ENCODE measurements around the gene FHOD1.

FHOD1 gene

GRCh38 chr16:67248401-67249177, 1.3 kb upstream of the FHOD1 start, which contains the start of gene SLC9A5:
TSS of gene SLC9A5 (plus strand) at chr16:67248979. CDS start at chr16:67249015, 36 bp downstream.
- peak; percentile 34 for DNase-seq

GRCh38 chr16:67248073-67248400, 756 bp upstream of the FHOD1 start:
- no peak for DNase-seq

DNA sequence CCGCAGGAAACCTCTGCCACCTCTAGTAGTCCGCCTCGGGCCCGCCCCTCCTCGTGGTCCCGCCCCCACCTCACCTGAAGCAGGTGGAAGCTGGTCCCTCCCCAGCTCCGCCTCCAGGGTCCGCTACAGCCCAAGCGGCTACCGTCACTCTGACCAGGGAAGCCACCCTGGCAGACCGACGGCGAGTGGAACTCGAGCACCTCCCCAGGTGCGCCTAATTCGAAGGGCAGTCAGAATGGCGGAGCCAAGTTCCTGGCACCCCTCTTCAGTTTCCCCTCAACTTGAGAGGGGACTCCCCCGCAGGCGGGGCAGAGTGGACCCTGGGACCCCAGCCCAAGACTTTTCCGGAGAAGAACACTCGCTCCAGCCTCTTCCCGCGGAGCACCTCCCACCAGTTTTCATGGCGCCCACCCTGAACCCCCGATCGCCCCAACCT, 507 bp downstream of the FHOD1 start:
- no peak for DNase-seq

GRCh38 chr16:67246081-67246755, 1.1 kb downstream of the FHOD1 start:
- peak; percentile 52 for DNase-seq

DNA sequence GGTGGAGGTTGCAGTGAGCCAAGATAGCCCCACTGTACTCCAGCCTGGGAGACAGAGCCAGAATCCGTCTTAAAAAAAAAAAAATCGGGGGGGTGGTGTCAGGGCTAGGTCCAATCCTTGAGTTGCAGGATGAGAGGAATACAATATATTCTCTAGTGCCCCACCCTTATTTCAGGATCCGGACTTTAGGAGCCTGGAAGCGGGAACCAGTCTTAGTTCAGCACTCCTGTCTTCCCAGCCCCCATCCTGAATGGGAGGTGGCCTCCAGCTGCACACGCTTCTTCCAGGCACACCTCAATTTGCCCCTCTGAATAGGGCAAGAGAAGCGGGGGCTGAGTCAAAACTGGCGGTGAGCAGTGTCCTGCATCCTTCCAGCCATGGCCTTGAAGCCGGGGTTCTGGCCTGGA, 1.6 kb downstream of the FHOD1 start:
- DNase-seq, result no peak

- DNase-seq, result no peak
Observed at GRCh38 chr16:67245186-67245585, 2.1 kb downstream of the FHOD1 start.

GRCh38 chr16:67244387-67245185, 2.7 kb downstream of the FHOD1 start:
- peak; percentile 83 for DNase-seq

DNA sequence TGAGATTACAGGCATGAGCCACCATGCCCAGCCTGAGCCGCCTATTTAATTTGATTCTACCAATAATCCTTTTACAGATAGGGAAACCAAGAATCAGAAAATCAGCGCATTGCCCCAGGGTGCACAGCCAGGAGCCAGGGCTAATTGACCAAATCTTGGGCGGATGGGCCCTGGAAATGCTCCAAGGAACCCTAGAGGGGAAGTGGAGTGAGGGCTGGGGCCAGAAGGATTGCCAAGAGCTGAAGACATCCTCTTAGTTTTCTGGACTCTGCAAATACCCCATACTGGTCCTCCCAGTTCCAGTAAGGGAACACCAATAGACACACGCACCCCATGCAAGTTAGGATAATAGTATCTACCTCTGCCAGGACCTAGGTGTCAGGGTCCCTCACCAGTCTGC, 3.8 kb downstream of the FHOD1 start:
- DNase-seq, result no peak

- DNase-seq, result no peak
Observed at GRCh38 chr16:67242138-67242730, 5.0 kb downstream of the FHOD1 start.

DNA sequence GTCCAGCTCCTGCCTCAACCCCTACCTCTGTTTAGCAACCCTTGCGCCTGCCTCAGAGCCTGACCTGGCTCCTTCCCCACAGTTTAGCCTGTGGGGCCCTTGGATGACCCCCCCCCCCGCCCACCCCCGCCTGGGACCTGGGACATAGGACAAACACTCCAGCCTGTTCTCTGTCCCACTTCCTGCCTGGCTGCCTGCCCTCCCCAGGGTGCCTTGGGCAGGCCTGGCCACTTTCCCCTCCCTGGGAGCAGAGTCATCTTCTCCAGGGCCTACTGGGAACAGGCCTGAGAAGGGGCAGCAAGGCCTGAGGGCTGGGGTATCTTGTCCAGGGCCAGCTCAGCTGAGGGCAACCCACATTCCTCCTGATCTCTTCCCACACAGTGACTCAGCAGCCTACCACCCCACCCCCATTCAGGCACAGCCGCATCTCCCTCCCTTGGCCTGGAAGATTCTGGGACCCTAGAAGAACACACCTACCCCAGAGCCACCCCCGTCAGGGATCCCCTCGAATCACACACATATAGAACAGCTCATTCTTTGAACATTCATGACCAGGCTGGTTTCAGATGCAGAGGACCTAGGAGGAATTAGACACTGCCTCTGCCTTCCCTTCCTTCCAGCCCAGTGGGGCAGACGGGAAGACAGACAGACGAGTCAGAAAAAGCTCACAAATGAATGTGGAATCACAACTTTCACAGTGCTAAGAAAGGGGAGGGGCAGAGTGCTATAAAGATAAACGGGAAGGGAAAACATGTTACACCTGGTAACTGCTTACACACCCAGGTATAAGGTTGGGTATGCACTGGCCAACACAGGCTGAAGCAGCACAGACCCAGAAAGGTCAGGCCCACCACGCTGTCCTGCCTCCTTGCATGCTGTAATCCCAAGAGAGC, 6.0 kb downstream of the FHOD1 start:
- DNase-seq, result no peak

DNA sequence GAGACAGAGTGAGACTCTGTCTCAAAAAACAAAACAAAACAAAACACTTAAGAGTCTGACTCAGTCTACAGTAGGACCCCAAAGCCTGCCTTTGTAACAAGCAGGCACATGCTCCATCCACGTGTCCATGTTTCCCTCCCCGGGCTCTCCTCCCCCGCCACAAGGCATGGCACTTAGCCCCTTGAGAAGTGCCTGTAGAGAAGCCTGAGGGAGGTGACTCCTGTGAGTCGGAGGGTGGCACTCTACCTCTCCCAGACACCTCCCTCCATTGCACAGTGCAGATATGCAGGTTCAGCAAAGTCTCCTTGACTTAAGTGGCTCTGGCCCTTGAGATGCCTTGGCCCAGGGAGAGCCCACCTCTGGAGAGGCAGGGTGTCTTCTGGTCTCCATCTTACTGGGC, 6.8 kb downstream of the FHOD1 start:
- no peak for DNase-seq

DNA sequence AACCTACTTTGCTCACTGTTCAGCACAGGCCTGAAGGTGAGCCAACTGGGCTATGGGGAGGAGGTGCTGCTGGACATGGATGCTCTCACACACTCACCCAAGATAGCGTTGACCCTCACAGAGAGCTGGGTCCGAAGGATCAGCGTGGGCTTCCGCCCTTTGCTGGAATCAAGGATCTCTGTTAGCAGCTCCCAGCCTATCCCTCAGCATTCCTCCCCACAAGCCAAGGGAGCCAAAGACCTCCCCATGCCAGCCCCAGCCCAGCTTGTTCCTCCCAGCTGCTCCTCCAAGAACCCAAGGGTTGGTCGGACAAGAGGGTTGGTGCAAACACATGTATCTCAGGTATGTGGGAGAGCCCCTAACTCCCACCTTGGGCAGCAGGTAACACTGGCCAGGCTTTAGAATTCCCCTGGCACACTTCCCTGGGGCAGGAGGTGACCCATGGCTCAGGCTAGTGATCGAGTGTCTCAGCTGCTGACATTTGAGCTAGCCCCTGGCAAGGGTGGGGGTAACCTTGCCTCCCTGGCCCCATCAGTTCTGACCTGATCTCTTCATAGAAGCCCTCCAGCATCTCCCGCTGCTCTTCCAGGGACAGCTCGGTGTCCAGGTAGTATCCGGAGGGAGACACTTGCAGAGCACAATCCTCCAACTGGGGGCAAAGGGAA, 8.3 kb downstream of the FHOD1 start:
- no peak for DNase-seq

DNA sequence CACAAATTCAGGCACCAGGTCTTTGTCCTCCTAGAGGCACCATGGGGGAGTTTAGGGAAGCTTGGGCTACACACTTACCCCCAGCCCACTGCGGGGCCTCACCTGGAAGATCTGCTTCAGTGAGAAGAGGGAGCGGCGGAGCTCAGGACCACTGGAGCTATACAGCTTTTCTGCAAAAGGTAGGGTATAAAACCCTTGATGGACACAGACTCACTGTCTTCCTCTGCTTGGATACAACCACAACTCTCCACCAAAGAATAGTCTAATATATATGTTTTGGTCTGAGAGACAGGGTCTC, 9.1 kb downstream of the FHOD1 start:
- no peak for DNase-seq

- no peak for DNase-seq
Observed at GRCh38 chr16:67237396-67238277, 9.6 kb downstream of the FHOD1 start.

- DNase-seq, result peak; percentile 83
Observed at GRCh38 chr16:67236563-67237395, 10.5 kb downstream of the FHOD1 start.

GRCh38 chr16:67235816-67236562, 11.3 kb downstream of the FHOD1 start:
- DNase-seq, result peak; percentile 74

- no peak for DNase-seq
Observed at GRCh38 chr16:67234180-67234597, 13.1 kb downstream of the FHOD1 start.

GRCh38 chr16:67233596-67233995, 13.7 kb downstream of the FHOD1 start:
- DNase-seq, result no peak

Data from activated naive CD4-positive, alpha-beta T cell treated with Interleukin-2 at 50 U/mL for 16 hours (primary cell).